GF-D8 (cell line): Measurements from ENCODE around the gene TEX13D.
"Not testable (repeated sequence)": the region's sequence is repeated elsewhere in the genome, so short reads cannot be mapped to it uniquely, and the experiment has no call there.

Experiments
- DNase-seq: peaks from one replicate; lab custom pipeline; 2025; lab: John Stamatoyannopoulos, UW

The TEX13D gene

DNA sequence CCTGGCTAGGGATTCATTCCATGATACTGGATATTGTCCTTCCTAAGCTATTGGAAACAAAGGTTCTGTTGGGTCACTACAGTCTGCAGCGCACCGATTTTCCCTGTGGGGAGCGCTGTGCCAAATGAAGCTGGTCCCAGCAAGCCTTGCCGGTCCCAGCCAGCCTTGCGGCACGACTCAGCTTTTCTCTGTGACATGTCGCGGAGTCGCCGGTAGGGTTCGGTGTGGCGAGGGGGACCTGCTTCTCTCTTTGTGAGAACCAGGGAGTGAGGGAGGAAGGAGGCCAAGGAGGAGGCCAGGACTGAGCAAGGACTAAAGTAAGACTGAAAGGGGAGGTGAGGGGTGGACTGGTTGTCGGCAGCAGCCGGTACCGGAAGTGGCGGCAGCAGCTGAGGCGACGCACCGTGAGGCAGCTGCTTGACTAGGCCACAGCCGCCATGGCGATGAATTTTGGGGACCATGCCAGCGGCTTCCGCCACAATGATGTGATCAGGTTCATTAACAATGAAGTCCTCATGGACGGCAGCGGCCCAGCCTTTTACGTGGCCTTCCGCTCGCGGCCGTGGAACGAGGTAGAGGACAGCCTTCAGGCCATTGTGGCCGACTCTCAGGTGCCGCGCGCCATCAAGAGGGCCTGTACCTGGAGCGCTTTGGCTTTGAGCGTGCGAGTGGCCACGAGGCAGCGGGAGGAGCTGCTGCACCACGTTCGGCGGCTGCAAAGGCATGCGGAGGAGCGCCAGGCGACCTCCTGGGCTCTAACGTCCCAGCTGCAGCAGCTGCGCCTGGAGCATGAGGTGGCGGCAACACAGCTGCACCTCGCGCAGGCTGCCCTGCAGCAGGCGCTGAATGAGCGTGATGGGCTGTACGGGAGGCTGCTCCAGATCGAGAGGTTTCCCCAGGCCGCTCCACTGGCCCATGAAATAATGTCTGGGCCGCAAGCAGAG is at the start of gene TEX13D:
TSS of gene TEX13D (plus strand) at position 180 of the 944 bp plus-strand sequence. CDS start at position 438, 258 bp downstream.
- no peak for DNase-seq

DNA sequence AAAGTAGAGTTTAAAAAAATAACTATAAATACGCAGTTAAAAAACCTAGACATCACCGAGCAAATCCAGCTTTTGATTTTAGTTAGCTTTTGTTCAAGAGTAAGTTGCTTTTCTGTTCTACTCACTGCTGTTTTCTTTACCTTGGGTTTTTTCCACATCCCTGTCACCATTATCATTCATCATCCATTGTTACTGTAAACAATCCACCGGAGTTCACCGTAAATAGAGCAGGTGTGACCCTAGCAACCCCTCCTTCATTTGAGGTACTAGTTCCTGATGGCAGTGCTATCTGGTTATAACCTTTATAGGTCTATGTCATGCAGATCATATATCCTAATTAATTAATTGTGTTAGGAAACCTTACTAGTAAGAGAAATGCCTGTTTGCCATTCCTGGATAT is 43.0 kb upstream of the TEX13D start:
- DNase-seq = no peak

DNA sequence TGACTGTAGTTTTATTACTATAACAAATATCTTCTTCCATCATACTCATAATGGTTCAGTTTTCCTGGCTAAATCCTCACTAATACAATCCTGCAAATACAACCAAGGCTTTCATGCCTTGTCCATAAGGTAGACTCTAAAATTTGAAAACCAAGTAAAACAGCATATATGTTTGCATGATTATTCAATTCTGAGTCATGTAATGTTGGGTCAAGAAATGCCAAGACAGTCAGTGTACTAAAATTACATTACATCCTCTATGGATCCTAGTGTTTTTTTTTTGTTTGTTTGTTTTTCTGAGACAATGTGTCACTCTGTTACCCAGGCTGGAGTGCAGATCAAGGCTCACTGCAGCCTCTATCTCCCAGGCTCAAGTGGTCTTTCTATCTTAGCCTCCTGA is 38.6 kb upstream of the TEX13D start:
- DNase-seq = no peak

DNA sequence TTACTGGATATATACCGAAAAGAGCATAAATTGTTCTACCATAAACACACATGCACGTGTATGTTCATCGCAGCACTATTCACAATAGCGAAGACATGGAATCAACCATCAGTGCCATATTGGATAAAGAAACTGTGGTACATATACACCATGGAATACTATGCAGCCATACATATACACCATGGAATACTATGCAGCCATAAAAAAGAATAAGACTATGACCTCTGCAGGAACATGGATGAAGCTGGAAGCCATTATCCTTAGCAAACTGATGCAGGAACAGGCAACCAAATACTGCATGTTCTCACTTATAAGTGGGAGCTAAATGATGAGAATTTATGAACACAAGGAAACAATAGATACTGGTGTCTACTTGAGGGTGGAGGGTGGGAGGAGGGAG is 33.1 kb upstream of the TEX13D start:
- not testable (repeated sequence) for DNase-seq

DNA sequence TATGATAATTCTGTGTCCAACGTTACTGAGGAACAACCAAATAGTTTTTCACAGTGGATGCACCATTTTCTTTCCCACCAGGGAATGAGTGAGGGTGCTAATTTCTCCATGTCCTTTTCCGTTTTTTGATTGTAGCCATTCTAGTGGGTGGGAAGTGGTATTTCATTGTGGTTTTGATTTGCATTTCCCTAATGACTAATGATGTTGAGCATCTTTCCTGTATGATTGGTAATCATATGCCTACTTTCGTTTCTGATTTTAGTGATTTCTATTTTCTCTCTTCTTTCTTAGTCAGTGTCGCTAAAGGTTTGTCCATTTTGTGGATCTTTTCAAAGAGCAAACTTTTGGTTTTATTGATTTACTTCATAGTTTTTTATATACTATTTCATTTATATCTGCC is 32.1 kb upstream of the TEX13D start:
- DNase-seq = no peak

DNA sequence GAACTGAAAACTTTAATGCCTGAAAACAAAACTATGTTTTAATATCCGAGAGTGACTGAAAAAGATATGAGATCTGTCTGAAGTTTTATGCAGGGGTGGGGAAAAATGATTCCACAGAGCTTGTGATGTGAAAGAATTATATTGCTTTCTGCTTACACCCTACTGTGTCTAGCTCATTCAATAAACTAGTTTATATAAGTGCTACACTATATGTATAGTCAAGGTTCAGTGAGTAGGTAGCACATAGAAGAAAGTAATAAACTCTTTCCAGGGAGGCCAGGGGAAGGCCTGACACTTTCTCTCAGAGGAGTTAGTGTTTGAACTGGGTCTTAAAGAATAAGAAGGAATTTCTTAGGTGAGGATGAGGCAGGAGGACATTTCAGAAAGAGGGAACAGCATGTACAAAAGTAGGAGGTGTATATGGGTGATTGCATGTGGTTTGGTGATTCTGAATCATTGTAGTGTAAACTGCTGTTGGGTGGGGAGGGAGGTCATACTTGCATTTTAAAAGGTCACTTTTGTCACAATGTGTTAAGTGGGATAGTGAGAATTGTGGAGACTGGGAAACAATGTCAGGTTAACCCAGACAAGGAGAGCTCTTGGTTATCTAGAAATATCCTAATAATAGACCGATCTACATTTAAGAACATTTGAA is 25.1 kb upstream of the TEX13D start:
- no peak for DNase-seq

DNA sequence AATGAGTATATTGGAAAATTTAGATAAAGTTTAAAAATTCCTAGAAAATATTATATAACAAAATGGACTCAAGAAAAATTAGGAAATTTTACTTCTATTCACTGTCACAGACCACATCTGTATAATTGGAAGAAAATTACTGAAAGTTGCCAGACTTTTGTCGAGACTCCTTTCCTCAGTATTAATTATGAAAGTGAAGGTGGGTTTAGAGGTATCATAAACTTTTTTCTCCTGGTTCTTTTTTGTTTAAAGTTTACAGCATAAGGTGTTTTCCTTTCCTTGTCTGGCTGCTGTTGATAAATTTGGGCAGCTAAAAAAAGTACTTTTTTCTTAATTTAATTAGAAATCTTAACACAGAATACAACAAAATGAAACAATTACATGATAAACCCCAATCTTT is 6.7 kb upstream of the TEX13D start:
- no peak for DNase-seq

DNA sequence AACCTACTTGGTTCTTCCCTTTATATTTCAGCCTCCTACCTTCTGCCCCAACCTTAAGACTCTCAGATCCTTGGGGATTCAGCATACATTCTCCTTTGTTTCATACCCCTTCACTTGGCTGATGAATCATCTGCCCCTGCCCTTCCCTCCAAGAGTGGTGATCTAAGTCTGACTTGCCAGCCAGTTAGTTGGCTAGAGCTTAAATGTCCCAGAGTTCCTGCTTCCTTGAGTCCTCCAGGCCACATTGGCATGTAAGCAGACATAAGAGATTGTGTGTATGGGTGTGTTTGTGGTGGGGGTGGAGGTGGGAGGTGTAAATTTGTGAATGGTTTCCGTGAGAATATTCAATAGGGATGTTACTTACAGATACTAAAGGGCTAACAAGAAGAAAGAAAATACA is 3.7 kb upstream of the TEX13D start:
- no peak for DNase-seq

DNA sequence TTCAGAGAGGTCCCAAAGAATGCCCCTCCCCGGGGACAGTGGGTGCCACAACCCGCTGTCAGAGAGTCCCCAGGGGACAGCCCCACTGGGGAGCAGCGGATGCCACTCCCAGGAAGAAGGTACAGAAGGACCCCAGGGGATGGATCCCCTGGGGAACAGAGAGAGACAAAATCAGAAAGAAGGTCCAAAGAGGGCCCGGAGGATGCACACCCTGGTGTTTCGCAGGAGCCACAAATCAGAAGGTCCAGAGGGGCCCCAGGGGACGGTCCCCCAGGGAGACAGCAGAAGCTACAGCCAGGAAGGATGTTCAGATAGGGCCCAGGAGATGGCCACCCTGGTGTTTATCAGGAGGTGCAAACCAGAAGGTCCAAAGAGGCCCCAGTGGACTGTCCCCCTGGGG is 1.4 kb downstream of the TEX13D start:
- DNase-seq = no peak

DNA sequence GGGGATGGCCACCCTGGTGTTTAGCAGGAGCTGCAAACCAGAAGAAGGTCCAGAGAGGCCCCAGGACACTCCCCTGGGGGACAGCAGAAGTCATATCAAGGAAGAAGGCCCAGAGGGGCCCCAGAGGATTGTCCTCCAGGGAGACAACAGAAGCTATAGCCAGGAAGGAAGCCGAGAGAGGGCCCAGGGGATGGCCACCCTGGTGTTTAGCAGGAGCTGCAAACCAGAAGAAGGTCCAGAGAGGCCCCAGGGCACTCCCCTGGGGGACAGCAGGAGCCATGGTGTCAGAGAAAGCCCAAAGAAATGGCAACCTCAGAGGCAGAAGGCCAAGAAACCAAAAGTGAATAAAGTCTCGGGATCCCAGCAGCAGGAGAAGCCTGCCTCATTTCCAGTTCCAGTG is 2.1 kb downstream of the TEX13D start:
- DNase-seq = not testable (repeated sequence)

DNA sequence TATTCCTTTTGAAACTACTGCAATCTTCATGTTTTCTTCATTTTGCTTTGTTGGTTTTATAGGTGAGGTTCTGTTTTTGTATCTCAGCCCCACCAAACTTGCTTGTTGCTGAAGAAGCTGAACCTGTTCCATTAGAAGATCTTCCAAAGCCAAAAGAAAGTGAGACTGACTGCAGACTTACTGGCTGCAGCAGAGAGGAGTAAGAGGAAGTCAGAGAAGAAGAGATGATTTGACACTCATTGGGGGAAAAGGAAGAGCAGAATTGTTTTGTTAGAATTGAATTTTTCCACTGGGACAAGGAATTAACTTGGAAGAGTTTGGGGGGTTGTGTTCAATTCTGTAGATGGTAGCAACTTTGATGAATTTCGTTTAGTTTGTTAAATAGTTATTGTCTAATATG is 3.1 kb downstream of the TEX13D start:
- no peak for DNase-seq

DNA sequence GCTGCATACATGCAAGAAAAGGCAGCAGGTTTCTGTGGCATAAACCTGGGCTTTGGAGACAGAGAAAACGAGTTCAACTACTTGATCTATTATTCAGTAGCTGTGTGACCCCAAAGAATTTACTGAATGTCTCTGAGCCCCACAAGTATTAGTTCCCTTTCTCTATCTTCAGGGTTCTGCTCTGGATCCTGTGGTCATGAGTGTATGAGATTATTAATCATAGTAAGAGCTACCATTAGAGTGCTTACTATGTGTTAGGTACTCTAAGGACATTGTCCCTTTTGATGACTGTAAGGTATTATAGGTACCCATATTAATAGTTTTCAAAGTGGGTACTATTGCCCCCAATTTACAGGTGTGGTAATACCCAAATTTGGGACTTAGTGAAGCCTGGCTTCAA is 5.5 kb downstream of the TEX13D start:
- no peak for DNase-seq

DNA sequence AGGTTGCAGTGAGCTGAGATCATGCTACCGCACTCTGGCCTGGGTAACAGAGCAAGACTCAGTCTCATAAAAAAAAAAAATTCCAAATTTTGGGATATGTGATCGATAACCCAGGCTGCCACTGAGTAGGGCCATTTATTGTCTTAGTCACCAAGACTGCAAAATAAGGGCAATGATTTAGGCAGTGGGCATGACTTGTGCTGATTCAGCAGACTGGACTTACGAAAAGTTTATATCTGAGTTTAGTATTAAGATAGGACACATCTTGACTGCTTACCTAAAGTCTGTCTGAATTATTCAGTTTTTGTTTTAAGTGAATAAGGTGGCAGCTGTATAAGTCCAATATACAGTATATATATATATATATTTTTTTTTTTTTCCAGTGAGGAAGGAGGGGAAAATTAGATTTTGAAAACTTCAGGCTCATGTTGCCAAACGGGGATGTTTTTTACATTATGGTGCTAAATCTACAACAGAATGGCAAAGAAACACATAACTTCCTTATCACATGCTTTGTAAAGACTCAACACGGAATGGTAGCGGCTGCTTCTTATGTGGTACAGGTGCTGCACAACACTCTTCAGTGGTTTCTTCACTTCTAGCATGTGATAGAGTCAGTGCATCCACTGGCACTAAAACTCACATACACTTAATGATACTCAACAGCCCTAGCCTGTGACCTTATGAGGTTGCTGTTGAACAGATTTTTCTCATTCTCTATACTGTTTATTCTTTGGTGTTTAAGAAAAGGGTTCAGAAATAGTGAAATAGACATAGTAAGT is 6.5 kb downstream of the TEX13D start:
- DNase-seq = no peak

DNA sequence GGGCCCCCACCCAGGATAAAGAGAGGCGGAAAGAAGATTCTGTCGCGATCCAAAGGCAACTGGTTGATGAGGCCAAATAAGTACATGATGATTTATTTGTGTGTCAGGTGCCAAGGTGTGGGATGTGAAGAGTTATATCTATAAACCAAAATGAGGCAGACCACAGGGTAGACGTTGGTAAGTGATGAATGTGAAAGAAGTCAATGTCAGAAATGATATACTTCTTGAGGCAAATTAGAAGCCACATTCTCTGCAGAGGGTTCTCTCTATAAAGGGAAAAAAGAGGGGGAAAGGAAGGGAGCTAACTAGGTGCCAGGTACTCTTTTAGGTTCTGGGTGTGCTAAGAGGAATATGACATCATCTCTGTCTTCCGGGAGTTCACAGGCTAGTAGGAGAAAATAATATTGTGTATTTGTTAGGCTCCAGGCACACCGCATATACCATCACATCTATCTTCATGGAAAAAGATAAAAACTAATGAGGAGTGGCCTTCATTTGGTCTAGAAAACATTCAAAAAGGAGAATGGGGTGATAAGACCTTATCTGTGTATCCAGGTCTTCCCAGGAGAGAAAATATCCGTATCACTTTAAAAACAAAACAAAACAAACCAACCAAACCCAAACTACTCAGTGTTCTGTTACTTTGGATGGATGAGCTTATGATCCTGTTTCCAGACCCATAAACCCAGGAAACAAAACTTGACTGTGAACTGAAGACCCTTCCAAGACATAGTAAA is 9.1 kb downstream of the TEX13D start:
- no peak for DNase-seq

DNA sequence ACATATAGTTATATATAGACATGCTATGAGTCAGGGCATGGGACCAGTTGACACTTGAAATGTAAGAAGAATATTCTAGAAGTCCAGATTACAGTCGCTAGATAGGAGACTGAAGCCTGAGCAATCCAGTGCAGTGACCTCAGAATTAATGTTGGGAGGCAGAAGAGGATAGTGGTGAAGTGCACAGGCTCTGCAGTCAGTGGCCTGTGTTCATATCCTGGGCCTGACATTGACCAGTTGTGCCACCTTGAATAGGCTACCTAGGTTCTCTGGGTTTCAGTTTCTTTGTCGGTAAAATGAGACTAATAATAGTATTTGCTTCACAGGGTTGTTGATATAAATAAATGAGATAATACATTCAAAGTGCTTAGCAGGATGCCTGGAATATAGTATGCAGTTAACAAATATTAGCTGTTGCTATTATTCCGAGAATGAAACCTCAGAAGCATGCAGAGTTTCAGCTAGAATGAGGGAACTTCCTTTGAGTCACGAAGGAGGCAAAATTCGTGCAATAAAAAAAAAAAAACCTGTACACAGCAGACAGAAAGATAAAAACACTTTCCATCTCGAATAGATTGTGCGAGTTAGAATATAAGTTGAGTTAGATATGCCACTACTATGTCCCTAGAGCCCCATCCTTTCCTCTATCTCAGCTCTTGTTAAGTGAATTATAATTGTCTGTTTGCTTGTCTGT is 9.9 kb downstream of the TEX13D start:
- no peak for DNase-seq

DNA sequence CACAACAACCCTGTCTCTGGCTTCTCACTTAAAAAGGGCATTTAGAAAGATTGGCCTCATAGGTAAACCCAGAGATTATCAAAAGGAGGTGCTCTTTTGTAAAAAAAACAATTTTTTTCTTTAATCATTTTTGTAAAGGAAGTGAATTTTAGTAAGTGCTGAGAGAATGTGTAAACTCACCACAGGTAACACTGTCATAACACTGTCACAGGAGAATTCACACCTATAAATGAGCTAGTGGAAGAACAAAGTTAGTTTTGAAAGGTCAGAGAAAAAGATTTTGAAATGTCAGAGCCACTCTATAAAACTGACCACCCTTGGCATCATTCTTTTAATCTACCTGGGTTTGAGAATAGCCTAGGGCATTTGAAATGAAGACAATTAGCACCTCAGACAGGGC is 10.6 kb downstream of the TEX13D start:
- DNase-seq = no peak

DNA sequence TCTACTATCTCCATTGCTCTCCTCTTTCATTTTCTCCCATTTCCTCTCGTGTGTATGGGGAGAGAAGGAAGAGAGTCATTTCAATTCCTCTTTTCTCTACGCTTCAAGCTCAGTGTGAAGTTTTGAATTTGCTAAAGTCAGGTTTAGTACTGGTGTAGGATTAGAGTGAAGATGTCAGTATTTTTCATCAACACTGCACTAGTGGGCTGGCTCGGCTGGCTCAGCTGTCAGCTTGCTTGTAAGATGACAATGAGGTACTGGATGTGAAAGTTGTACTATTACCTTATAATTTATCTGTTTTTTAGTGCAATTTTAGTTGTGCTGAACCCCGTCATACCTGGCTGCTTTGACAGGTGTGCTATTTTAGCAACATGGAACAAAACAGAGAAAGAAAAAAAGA is 11.8 kb downstream of the TEX13D start:
- no peak for DNase-seq

DNA sequence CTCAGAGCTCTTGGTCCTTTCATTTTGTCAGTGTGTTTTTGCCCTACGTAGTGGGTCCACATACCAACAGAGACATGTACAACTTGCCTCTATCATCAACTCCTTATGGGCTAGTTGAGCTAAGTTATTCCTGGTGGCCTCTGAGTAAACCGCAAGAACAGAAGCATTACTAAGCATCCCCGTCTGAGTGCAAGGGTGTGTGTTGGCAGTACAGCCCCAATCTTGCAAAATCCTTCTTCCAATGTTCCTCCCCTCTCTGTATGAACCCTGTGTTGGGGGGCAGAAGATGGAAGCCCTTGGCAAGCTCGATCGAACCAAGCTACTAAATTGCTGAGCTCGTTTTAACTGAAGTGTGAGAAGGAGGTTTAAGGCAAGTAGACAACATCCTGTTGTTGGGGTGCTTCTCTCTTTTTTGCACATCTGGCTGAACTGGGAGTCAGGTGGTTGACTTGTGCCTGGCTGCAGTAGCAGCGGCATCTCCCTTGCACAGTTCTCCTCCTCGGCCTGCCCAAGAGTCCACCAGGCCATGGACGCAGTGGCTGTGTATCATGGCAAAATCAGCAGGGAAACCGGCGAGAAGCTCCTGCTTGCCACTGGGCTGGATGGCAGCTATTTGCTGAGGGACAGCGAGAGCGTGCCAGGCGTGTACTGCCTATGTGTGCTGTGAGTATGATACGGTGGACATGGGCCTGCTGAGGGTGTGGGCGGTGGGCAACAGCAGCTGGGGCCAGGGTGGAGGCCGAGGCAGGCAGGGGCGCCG is 13.8 kb downstream of the TEX13D start, which contains the start of gene SH2D1A:
TSS of gene SH2D1A (plus strand) at position 447 of the 760 bp plus-strand sequence. CDS start at position 527, 80 bp downstream.
- DNase-seq = no peak

DNA sequence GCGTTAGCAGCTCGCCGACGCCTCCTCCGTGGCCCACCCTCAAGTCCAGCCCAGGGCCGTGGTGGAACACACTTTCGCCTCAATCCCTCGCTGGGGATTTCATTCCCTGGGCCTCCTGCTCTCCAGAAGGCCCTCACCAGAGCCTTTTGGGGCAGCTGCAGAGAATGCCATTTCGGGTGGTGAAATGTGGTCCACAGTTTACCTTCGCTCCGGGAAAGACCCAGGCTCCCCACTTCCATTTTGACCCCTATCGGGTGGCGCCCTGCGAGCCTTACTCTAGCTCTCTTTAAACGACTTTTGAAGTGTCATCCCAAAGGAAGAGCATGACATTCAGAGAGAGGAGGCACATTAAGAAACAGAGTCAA is 14.4 kb downstream of the TEX13D start:
- no peak for DNase-seq

DNA sequence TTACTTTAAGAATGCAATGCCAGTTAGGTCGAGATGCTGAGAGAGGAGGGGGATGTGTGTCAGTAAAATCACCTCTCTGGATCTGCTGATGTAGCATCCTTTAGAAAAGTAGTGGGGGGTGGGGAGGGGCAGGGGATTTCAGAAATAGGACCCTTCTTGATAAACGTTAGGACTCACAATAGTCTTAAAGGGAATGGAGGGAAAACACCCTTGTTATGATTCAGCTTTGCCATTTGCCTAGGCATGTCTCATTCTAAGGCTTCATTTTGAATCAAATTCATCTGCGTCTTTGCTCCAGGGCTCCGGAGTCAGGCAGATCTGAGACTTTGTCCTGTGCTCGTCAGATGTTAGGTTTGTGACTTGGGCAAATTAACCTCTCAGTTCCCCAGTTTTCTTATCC is 14.8 kb downstream of the TEX13D start:
- DNase-seq = no peak

DNA sequence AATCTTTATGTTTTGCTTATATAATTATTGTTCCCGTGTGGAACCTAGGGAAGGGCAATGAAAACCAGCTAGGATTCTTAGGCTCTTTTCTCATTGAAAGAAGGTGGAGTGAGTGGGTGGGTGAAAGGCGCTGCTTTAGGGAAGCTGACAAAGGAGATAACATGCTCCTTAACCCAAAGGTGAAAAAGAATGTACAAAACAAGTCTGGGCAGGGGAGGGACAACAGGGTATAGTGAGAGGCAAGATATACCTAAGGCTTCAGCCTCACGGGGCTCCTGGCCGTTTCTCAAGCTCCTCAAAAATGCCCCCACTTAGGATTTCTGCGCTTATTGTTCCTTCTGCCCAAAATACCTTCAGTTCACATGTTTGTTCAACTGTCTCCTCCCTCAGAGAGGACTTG is 15.7 kb downstream of the TEX13D start:
- no peak for DNase-seq
